GM23248 (cell line): ENCODE measurements around the gene UBAC1.

Source experiments
- EZH2 ChIP-seq: fragments of 200-600 bp; sonication (generic); IDR thresholded peaks from 2 replicates; pipeline ENCODE4 v1.6.1; 2018; ENCODE audit warnings: antibody characterized with exemption, mild to moderate bottlenecking; ENCODE audit not compliant: insufficient read depth, poor library complexity, severe bottlenecking
- EZH2phosphoT487 ChIP-seq: fragments of 200-600 bp; sonication (generic); IDR thresholded peaks from 2 replicates; pipeline ENCODE4 v1.6.1; 2018; ENCODE audit warnings: antibody characterized with exemption, moderate library complexity, mild to moderate bottlenecking, low read depth; ENCODE audit not compliant: insufficient read depth

GRCh38 chr9:135987838-135988404 lies 26.7 kb upstream of the UBAC1 start:
- no peak for TF ChIP-seq EZH2
- TF ChIP-seq EZH2phosphoT487, result no peak
